K562 (cell line): Measurements from ENCODE around the gene INPPL1. TPM values are rescaled to one million over a fixed set of nuclear protein-coding genes. Genes with fewer than 3 reads are reported as not detected.

Source experiments
- BACH1 ChIP-seq: fragments of 200-800 bp; sonication (Bioruptor generic); IDR thresholded peaks from 2 replicates; pipeline ENCODE4 v1.6.1; 2016; ENCODE audit warnings: missing genetic modification characterization, missing compliant biosample characterization
- BCOR ChIP-seq: fragments of 450-650 bp; IDR thresholded peaks from 2 replicates; pipeline ENCODE4 v1.6.1; 2016
- BRF2 ChIP-seq: IDR thresholded peaks from 3 replicates; pipeline ENCODE4 v1.6.1; 2011; ENCODE audit warnings: borderline replicate concordance, mild to moderate bottlenecking; ENCODE audit not compliant: insufficient read length, insufficient read depth
- CBFA2T3 ChIP-seq: fragments of 450-650 bp; IDR thresholded peaks from 2 replicates; pipeline ENCODE4 v1.6.1; 2017
- CBFB ChIP-seq: sonication (generic); formaldehyde crosslinking; IDR thresholded peaks from 2 replicates; pipeline ENCODE4 v1.4.0; 2020; ENCODE audit warnings: mild to moderate bottlenecking, missing genetic modification reagents
- CEBPG ChIP-seq, 3 experiments: fragments of 200-800 bp in 1 of 3; sonication (Bioruptor generic) in 1 of 3; sonication (generic) in 1 of 3; formaldehyde crosslinking in 1 of 3; IDR thresholded peaks in 2 of 3; conservative IDR thresholded peaks in 1 of 3; 2 replicates each; pipeline versions ENCODE4 v1.6.1 to v1.8.0; 2016 to 2022; ENCODE audit warnings: missing compliant biosample characterization in 2 of 3, missing genetic modification characterization in 2 of 3, mild to moderate bottlenecking in 1 of 3, missing genetic modification reagents in 1 of 3
- FOXA3 ChIP-seq, 2 experiments: fragments of 450-650 bp in 1 of 2; sonication (generic) in 1 of 2; formaldehyde crosslinking; IDR thresholded peaks in 1 of 2; conservative IDR thresholded peaks in 1 of 2; 2 replicates each; pipeline versions ENCODE4 v1.4.0 to v1.8.0; 2020 to 2022; ENCODE audit warnings: mild to moderate bottlenecking in 2 of 2, missing genetic modification reagents in 1 of 2
- HDAC8 ChIP-seq: fragments of 450-650 bp; IDR thresholded peaks from 2 replicates; pipeline ENCODE4 v1.6.1; 2016; ENCODE audit warnings: mild to moderate bottlenecking, missing genetic modification characterization, moderate library complexity, missing compliant biosample characterization
- ID3 ChIP-seq, 2 experiments: fragments of 250-450 bp in 1 of 2; fragments of 450-650 bp in 1 of 2; sonication (Bioruptor Pico) in 1 of 2; IDR thresholded peaks; 2 replicates each; pipeline versions ENCODE4 v1.6.1 to v1.8.0; 2016 to 2021; ENCODE audit warnings: mild to moderate bottlenecking in 2 of 2, moderate library complexity in 2 of 2, missing compliant biosample characterization in 1 of 2, missing genetic modification characterization in 1 of 2
- MED1 ChIP-seq: sonication (generic); formaldehyde crosslinking; IDR thresholded peaks from 2 replicates; pipeline ENCODE4 v1.8.1; 2023; ENCODE audit warnings: missing genetic modification reagents, borderline replicate concordance
- MNT ChIP-seq, 2 experiments: fragments of 450-650 bp; conservative IDR thresholded peaks; 2 replicates each; pipeline ENCODE4 v1.6.1; 2017; ENCODE audit warnings: mild to moderate bottlenecking in 2 of 2, moderate library complexity in 2 of 2
- RBM14 ChIP-seq: fragments of 200-400 bp; formaldehyde crosslinking; IDR thresholded peaks from 2 replicates; pipeline ENCODE4 v1.6.1; 2018; ENCODE audit warnings: low read depth, mild to moderate bottlenecking, low read length, moderate library complexity, borderline replicate concordance; ENCODE audit not compliant: insufficient read depth
- SMARCA4 ChIP-seq: fragments of 450-650 bp; IDR thresholded peaks from 2 replicates; pipeline ENCODE4 v1.6.1; 2016
- SMARCB1 ChIP-seq: IDR thresholded peaks from 2 replicates; pipeline ENCODE4 v1.6.1; 2011; ENCODE audit warnings: improper control_type of control experiment, low read depth; ENCODE audit not compliant: insufficient read length
- SREBF2 ChIP-seq: sonication (generic); formaldehyde crosslinking; IDR thresholded peaks from 2 replicates; pipeline ENCODE4 v1.4.0; 2020; ENCODE audit warnings: mild to moderate bottlenecking, missing genetic modification reagents
- TGIF2 ChIP-seq: sonication (generic); formaldehyde crosslinking; IDR thresholded peaks from 2 replicates; pipeline ENCODE4 v1.8.1; 2022; ENCODE audit warnings: mild to moderate bottlenecking, missing genetic modification reagents, moderate library complexity
- ZC3H8 ChIP-seq: fragments of 450-650 bp; IDR thresholded peaks from 2 replicates; pipeline ENCODE4 v1.6.1; 2017
- ZFP1 ChIP-seq: fragments of 450-650 bp; formaldehyde crosslinking; IDR thresholded peaks from 2 replicates; pipeline ENCODE4 v1.4.0; 2020; ENCODE audit warnings: mild to moderate bottlenecking, mixed read lengths
- ZNF133 ChIP-seq: fragments of 250-450 bp; sonication (Bioruptor Pico); IDR thresholded peaks from 2 replicates; pipeline ENCODE4 v1.4.0; 2020; ENCODE audit warnings: mild to moderate bottlenecking
- ZNF174 ChIP-seq: fragments of 250-450 bp; sonication (Bioruptor Pico); IDR thresholded peaks from 2 replicates; pipeline ENCODE4 v1.4.0; 2020; ENCODE audit warnings: mild to moderate bottlenecking
- ZNF277 ChIP-seq: fragments of 250-450 bp; sonication (Bioruptor Pico); IDR thresholded peaks from 2 replicates; pipeline ENCODE4 v1.8.0; 2022; ENCODE audit warnings: inconsistent platforms, mild to moderate bottlenecking, moderate library complexity, borderline replicate concordance
- ZNF316 ChIP-seq: fragments of 450-650 bp; IDR thresholded peaks from 2 replicates; pipeline ENCODE4 v1.6.1; 2016
- ZNF511 ChIP-seq: sonication (generic); formaldehyde crosslinking; IDR thresholded peaks from 2 replicates; pipeline ENCODE4 v1.8.0; 2022; ENCODE audit warnings: mild to moderate bottlenecking, missing genetic modification reagents
- polyA plus RNA-seq, 8 experiments: library from polyadenylated mRNA; depleted of rRNA in 4 of 8; stranded (reverse) in 5 of 8; unstranded in 3 of 8; fragments of >200 nt; fragmentation: Nextera tagmentation in 2 of 8; fragmentation: Illumina TruSeq in 1 of 8; extraction: Ambion mirVana in 2 of 8; extraction: Trizol in 1 of 8; gene quantifications; 2 replicates each; pipeline versions ENCODE4 v1.2.1 to v1.2.3, GENCODE V29; 2011 to 2014; ENCODE audit warnings: inconsistent platforms in 1 of 8, missing spikeins in 1 of 8
- total RNA-seq, 7 experiments: library from RNA; depleted of rRNA in 6 of 7; stranded (reverse); fragments of >200 nt in 6 of 7; fragmentation: Illumina TruSeq in 2 of 7; extraction: Trizol in 2 of 7; gene quantifications; 2 replicates each; pipeline versions ENCODE4 v1.2.1 to v1.2.3, GENCODE V29; 2011 to 2021; ENCODE audit warnings: low replicate concordance in 1 of 7

Gene INPPL1
- total and polyA plus RNA-seq, 9 of the 15 experiments (the other 6 are each of a cell fraction or from before 2014, with no cell fraction given), result 0.55 to 137 (median 61.6) TPM

GRCh38 chr11:72223615-72224563 is 678 bp upstream of the INPPL1 start (continued):
- TF ChIP-seq BACH1 (tag) (no peak), ZNF511 (no peak), HDAC8 (tag) (no peak), BCOR (no peak), CBFB (CRISPR knock-in tag) (no peak), ZNF316 (0 out of 2 replicates have a peak, but pooled peaks have one; percentile 1), ZFP1 (CRISPR knock-in tag) (no peak), ZNF277 (CRISPR knock-in tag) (no peak), ZNF133 (CRISPR knock-in tag) (no peak), FOXA3 (CRISPR knock-in tag; conservative IDR thresholded peaks at IDR 0.05 in 1 of 2, IDR thresholded peaks at IDR 0.05 in 1 of 2) (no peak), RBM14 (no peak), SMARCB1 (no peak), ZC3H8 (no peak), CEBPG (CRISPR knock-in tag; IDR thresholded peaks at IDR 0.05) (no peak), CEBPG (tag; conservative IDR thresholded peaks at IDR 0.05 in 1 of 2, IDR thresholded peaks at IDR 0.05 in 1 of 2) (no peak), SREBF2 (CRISPR knock-in tag) (no peak), ZNF174 (CRISPR knock-in tag) (no peak), MNT (conservative IDR thresholded peaks at IDR 0.05) (peak; percentile 3 to 56; a peak in 2 of 4 replicates), MED1 (CRISPR knock-in tag) (no peak), BRF2 (no peak), CBFA2T3 (no peak), TGIF2 (no peak), ID3 (CRISPR knock-in tag; IDR thresholded peaks at IDR 0.05) (no peak), ID3 (tag; IDR thresholded peaks at IDR 0.05) (no peak), SMARCA4 (no peak)
